ES-I3 (cell line): Measurements from ENCODE around the gene C16orf89.
"Not testable (repeated sequence)": the region's sequence is repeated elsewhere in the genome, so short reads cannot be mapped to it uniquely, and the experiment has no call there.

Experiments
- H3K36me3 ChIP-seq: 2 replicates; pipeline ENCODE4 v1.6.1; 2013; ENCODE audit warnings: mild to moderate bottlenecking, low read length, control low read depth, moderate library complexity; ENCODE audit not compliant: insufficient read depth
- H3K4me1 ChIP-seq: 2 replicates; pipeline ENCODE4 v1.6.1; 2013; ENCODE audit warnings: mild to moderate bottlenecking, control low read depth, low read length; ENCODE audit not compliant: insufficient read depth
- H3K9ac ChIP-seq: 2 replicates; pipeline ENCODE4 v1.6.1; 2013; ENCODE audit warnings: low read depth, mild to moderate bottlenecking, low read length, moderate library complexity
- H3K9me3 ChIP-seq: 2 replicates; pipeline ENCODE4 v1.6.1; 2013; ENCODE audit warnings: mild to moderate bottlenecking, low read length, moderate library complexity; ENCODE audit not compliant: control insufficient read depth, insufficient read depth

The C16orf89 gene

DNA sequence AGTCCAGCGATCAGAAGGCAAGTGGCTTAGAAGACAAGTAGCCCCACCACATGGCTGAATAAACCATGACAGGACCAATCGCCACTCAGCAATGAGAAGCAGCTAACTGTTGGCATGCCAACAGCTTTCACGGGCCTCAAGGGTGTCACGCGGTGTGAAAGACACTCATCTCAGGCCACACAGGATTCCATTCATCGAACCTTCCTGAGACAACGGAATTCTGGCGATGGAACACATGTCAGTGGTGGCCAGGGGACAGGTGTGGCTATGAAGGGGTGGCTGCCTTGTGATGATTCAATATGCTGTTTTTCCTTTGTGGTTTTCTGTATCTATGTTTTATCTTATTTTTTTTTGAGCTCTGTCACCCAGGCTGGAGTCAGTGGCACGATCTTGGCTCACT, 24.8 kb upstream of the C16orf89 start:
- H3K4me1 ChIP-seq, H3K36me3 ChIP-seq, H3K9me3 ChIP-seq, H3K9ac ChIP-seq: not testable (repeated sequence)

GRCh38 chr16:5089911-5090555, 24.3 kb upstream of the C16orf89 start:
- not testable (repeated sequence) for H3K36me3 ChIP-seq, H3K9ac ChIP-seq, H3K4me1 ChIP-seq, H3K9me3 ChIP-seq

GRCh38 chr16:5088936-5089335, 23.2 kb upstream of the C16orf89 start:
- not testable (repeated sequence) for H3K9ac ChIP-seq, H3K9me3 ChIP-seq, H3K4me1 ChIP-seq, H3K36me3 ChIP-seq

DNA sequence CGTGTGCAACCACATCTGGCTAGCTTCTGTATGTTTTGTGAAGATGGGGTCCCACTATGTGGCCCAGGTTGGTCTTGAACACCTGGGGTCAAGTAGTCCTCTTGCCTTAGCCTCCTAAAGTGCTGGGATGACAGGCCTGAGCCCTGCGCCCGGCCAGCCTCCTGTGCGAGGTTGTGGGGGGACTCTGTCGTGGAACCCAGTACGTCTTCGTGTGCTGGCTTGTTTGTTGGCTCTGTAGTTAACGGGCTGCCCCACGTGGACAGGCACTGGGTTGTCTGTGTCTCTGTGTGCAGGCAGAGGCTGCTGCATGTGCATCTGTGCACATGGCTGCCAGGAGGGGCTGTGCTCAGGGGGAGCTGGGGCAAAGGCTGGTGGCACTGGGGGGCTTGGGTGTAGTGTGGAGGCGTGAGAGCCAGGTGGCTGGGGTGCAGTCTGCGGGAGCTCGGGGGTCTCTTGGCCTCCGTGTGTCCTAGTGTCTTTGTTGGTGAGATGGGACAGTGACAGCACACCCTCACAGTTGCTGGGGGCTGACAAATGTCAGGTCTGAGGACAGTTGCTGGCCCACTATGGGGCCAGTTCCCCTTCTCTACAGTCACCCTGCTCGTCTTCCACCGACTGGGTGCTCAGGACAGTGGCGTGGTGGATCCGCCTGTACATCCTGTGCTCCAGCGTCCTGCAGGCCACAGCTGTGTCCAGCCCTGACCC, 22.5 kb upstream of the C16orf89 start:
- H3K36me3 ChIP-seq, H3K9me3 ChIP-seq, H3K4me1 ChIP-seq, H3K9ac ChIP-seq: not testable (repeated sequence)

DNA sequence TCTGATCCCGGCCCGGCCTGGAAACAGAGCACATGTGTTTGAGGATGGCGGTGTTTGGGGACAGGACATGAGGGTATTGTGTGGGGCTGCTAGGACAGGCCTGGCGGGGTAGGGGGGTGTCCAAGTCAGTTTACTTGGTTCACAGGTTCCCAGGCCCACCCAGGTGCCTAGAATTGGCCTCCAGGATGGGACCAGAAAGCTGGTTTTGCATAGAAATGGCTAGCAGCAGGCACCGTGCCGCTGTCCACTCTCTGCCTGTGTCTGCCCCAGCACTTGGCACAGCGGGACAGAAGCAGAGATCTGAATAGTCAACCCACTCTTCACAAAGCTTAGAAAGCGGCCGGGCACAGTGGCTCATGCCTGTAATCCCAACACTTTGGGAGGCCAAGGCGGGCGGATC, 20.0 kb upstream of the C16orf89 start:
- H3K9me3 ChIP-seq, H3K4me1 ChIP-seq, H3K36me3 ChIP-seq, H3K9ac ChIP-seq: not testable (repeated sequence)

- not testable (repeated sequence) for H3K36me3 ChIP-seq, H3K4me1 ChIP-seq, H3K9me3 ChIP-seq, H3K9ac ChIP-seq
Observed at GRCh38 chr16:5084802-5085201, 19.0 kb upstream of the C16orf89 start.

DNA sequence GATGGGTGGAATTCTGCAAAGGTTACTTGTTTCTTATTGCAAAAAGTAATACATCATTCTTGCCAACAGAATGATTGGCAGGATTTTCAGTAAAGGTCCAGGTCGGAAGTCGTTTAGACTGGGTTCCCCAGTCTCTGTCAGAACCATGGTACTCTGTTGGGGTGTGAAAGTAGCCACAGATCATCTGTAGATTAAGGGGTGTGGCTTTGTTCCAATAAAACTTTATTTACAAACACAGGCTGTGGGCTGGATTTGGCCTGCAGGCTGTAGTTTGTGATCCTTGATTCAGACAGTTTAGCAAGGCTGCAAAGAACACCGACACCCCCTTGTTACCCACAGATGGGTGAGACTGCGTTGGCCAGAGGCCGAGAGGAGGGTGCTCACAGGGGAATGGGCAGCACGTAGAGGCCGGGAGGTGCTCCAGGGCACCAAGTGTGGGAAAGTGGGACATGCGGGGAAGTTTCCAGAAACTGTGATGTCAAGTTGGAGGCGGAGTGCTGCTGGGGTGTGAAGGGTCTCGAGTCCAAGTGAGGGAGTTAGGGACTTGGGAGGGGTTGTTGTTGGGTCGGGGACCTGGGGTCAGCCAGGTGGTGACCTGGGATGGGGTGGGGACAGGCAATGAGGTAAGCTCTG, 18.5 kb upstream of the C16orf89 start:
- H3K9ac ChIP-seq, H3K9me3 ChIP-seq, H3K36me3 ChIP-seq, H3K4me1 ChIP-seq: not testable (repeated sequence)

DNA sequence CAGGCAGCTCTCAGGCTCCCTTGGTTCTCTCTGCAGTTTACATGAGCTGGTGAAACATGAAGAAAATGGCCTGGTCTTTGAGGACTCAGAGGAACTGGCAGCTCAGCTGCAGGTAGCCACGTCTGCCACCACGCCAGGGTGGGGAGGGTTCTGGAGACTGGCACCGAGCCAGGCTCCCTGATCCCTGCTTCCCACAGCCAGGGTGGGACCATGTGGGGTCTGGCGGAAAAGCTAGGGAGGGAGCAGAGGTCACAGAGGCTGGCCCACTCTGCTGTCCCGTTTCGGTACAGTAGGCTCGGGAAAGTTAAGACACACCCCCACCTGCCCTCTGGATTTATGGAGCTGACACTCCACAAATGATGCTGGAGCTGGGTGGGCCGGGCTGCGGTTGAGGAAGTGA, 17.9 kb upstream of the C16orf89 start:
- not testable (repeated sequence) for H3K36me3 ChIP-seq, H3K9ac ChIP-seq, H3K9me3 ChIP-seq, H3K4me1 ChIP-seq

- not testable (repeated sequence) for H3K9ac ChIP-seq, H3K36me3 ChIP-seq, H3K9me3 ChIP-seq, H3K4me1 ChIP-seq
Observed at GRCh38 chr16:5080996-5081395, 15.2 kb upstream of the C16orf89 start.

DNA sequence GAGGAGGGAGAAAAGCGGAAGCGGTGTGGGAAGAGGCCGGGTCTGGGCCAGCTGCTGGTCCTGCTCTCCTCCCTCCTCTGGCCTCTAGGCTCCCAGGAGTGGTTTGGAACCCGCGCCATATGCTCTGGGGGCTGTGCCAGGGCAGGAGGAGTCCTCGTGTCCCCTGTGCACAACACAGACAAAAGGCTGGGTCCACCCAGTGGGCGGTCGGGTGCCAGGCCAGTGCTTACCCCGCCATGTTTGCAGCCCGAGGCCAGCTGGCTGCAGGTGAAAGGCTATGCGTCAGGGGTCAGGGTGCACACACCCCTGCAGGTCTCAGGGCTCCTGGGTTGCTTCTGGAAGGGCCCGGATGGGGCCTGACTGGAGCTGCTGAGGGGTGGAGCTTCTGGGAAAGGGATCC, 14.7 kb upstream of the C16orf89 start:
- H3K9ac ChIP-seq, H3K4me1 ChIP-seq, H3K9me3 ChIP-seq, H3K36me3 ChIP-seq: not testable (repeated sequence)

DNA sequence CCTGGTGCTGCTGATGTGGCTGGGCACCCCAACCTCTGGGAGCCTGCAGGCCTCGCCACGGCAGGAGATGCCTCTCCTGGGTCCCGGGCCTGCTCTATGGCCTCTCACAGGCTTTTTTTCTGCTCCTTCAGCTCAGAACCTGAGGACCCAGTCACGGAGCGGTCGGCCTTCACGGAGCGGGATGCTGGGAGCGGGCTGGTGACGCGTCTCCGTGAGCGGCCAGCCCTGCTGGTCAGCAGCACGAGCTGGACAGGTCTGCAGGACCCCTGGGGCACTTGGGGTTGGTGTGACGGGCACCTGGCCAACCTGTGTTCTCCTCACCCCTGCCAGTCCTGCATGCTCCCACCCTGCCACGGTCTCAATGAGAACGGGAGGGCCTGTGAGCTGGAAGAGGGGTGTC, 12.9 kb upstream of the C16orf89 start:
- Histone ChIP-seq H3K36me3 (peaks cover 7% of the 10 kb centered on the region; the same call in 1 of the 2 replicates), H3K4me1 (no peaks in the 10 kb centered on the region), H3K9ac (no peak overlapping the region), H3K9me3 (no peaks in the 10 kb centered on the region)

DNA sequence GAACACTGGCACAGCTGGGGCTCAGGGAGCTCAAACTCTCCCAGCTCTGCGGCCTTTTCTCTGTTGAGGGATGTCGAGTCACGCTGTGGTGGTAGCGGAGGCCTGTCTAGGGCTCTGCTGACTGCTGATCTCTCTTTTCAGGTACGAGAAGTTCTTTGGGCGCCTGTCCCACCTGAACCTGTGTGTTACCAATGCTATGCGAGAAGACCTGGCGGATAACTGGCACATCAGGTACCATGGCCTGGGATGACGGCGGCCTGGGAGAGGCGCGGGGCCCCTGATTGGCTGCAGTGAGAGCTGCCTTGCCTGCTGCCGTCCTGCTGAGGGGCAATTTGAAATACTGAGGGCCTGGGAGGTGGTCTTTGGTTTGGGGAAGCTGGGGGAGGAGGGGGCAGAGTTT, 11.5 kb upstream of the C16orf89 start:
- H3K9ac ChIP-seq, result no peak overlapping the region
- H3K36me3 ChIP-seq, result 0 out of 2 replicates have a peak, but pooled peaks cover 7% of the 10 kb centered on the region
- no peaks in the 10 kb centered on the region for H3K4me1 ChIP-seq
- H3K9me3 ChIP-seq, result no peaks in the 10 kb centered on the region

- Histone ChIP-seq H3K9ac (no peak overlapping the region), H3K36me3 (0 out of 2 replicates have a peak, but pooled peaks cover 7% of the 10 kb centered on the region), H3K4me1 (no peaks in the 10 kb centered on the region), H3K9me3 (no peaks in the 10 kb centered on the region)
Observed at GRCh38 chr16:5075637-5076036, 9.9 kb upstream of the C16orf89 start.

DNA sequence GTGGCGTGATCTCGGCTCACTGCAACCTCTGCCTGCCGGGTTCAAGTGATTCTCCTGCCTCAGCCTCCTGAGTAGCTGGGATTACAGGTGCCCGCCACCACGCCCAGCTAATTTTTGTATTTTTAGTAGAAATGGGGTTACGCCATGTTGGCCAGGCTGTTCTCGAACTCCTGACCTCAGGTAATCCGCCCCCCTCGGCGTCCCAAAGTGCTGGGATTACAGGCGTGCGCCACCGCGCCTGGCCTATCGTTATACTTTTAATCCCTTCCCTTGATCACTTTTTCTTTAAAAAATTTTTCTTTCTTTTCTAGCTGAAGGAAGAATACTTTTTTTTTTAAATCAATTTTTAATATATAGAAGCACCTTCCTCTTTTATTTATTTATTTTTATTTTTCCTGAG, 8.0 kb upstream of the C16orf89 start:
- not testable (repeated sequence) for H3K9ac ChIP-seq, H3K4me1 ChIP-seq, H3K36me3 ChIP-seq, H3K9me3 ChIP-seq

GRCh38 chr16:5073279-5073629, 7.5 kb upstream of the C16orf89 start:
- H3K36me3 ChIP-seq, result 0 out of 2 replicates have a peak, but pooled peaks cover 7% of the 10 kb centered on the region
- H3K9ac ChIP-seq, result no peak overlapping the region
- no peaks in the 10 kb centered on the region for H3K4me1 ChIP-seq
- no peaks in the 10 kb centered on the region for H3K9me3 ChIP-seq
